Loucy (cell line): Measurements from ENCODE around the gene CADM3.

Experiments
- CTCF ChIP-seq: fragments of 200-600 bp; sonication (generic); conservative IDR thresholded peaks from 2 replicates; pipeline ENCODE4 v1.5.1; 2014; ENCODE audit warnings: mild to moderate bottlenecking, antibody characterized with exemption, low read length
- EZH2phosphoT487 ChIP-seq: fragments of 200-600 bp; IDR thresholded peaks from 2 replicates; pipeline ENCODE4 v1.6.1; 2018; ENCODE audit warnings: antibody characterized with exemption, mild to moderate bottlenecking, moderate library complexity, borderline replicate concordance

GRCh38 chr1:159188375-159188788 lies 17.0 kb downstream of the CADM3 start:
- TF ChIP-seq CTCF = no peak
- TF ChIP-seq EZH2phosphoT487 = no peak
